Ishikawa (cell line): ENCODE data around the gene RHOT2.

Experiments used
- EP300 ChIP-seq: IDR thresholded peaks from 2 replicates; pipeline ENCODE4 v1.6.1; 2012; ENCODE audit warnings: borderline replicate concordance
- RAD21 ChIP-seq: IDR thresholded peaks from 2 replicates; pipeline ENCODE4 v1.6.1; 2012; ENCODE audit warnings: low read depth

GRCh38 chr16:652454-653305 lies 15.3 kb upstream of the RHOT2 start:
- no peak for TF ChIP-seq RAD21
- no peak for TF ChIP-seq EP300
